Measurements from ENCODE around the gene CCNL2. TPM values are rescaled to one million over a fixed set of nuclear protein-coding genes. Genes with fewer than 3 reads are reported as not detected.

Gene CCNL2
- total and polyA plus RNA-seq, 2 of the 13 experiments (the other 11 are each of a cell fraction or from before 2014, with no cell fraction given), result 105 to 340 TPM

GRCh38 chr1:1399872-1400575 is 889 bp upstream of the CCNL2 start (continued):
- TF ChIP-seq ZNF772 (CRISPR knock-in tag; IDR thresholded peaks at IDR 0.05) (no peak), ZFP36 (IDR thresholded peaks at IDR 0.05; ENCODE audit: borderline replicate concordance, low read depth, low read length, partially characterized antibody) (no peak), SPEN (CRISPR knock-in tag; IDR thresholded peaks at IDR 0.05; ENCODE audit: low read depth) (no peak), MEIS2 (CRISPR knock-in tag; IDR thresholded peaks at IDR 0.05) (no peak), ZSCAN25 (CRISPR knock-in tag; IDR thresholded peaks at IDR 0.05) (no peak), ZNF18 (CRISPR knock-in tag; IDR thresholded peaks at IDR 0.05; ENCODE audit: insufficient replicate concordance) (peak; percentile 14), ZNF556 (CRISPR knock-in tag; IDR thresholded peaks at IDR 0.05; ENCODE audit: borderline replicate concordance) (no peak), ZBTB34 (CRISPR knock-in tag; IDR thresholded peaks at IDR 0.05) (no peak), NR2F1 (CRISPR knock-in tag; IDR thresholded peaks at IDR 0.05) (no peak; a peak in 1 of 4 replicates), CAMTA2 (CRISPR knock-in tag; IDR thresholded peaks at IDR 0.05; ENCODE audit: borderline replicate concordance) (no peak), ZNF7 (CRISPR knock-in tag; IDR thresholded peaks at IDR 0.05) (no peak), E2F5 (CRISPR knock-in tag; conservative IDR thresholded peaks at IDR 0.05) (no peak), ZFY (CRISPR knock-in tag; IDR thresholded peaks at IDR 0.05) (no peak), NR0B2 (CRISPR knock-in tag; IDR thresholded peaks at IDR 0.05) (no peak), BRF2 (CRISPR knock-in tag; IDR thresholded peaks at IDR 0.05) (no peak), ZNF550 (CRISPR knock-in tag; IDR thresholded peaks at IDR 0.05; ENCODE audit: borderline replicate concordance) (peak; percentile 88; the same call in 1 of the 2 replicates), HOXA9 (CRISPR knock-in tag; IDR thresholded peaks at IDR 0.05; ENCODE audit: borderline replicate concordance) (no peak), ISL2 (CRISPR knock-in tag; IDR thresholded peaks at IDR 0.05) (no peak), KDM1A (CRISPR knock-in tag; IDR thresholded peaks at IDR 0.05) (no peak), ZNF136 (CRISPR knock-in tag; IDR thresholded peaks at IDR 0.05; ENCODE audit: low read depth) (0 out of 2 replicates have a peak, but pooled peaks have one; percentile 17)
